Measurements from ENCODE around the gene GALNTL6. TPM values are rescaled to one million over a fixed set of nuclear protein-coding genes. Genes with fewer than 3 reads are reported as not detected.

Gene GALNTL6
- total RNA-seq, 4 donors from 2014 or later: 0.82 to 0.95 TPM; not detected in 2

DNA sequence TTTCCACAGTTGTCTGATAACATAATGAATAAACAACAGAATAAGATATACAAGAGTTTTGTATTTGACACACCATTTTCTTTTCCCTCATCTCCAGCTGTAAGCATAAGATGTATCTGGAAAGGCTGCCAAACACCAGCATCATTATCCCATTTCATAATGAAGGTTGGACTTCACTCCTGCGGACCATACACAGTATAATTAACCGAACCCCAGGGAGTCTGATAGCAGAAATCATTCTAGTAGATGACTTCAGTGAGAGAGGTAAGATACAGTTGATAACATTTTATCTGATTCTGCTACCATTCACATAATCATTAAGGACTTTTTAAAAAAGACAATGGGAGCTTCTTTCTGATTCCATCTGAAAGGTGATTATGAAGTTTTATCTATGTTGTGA is 535.2 kb downstream of the GALNTL6 start:
- intact Hi-C loops (cut with DNase I; ENCODE audit: low total_unique reads) (no loop called here), in situ Hi-C loops (cut with MboI; ENCODE audit: low pct_ligation_motif_present in 1 of 4, low pct_unique_long_range_greater_than_20kb in 1 of 4, low sequenced_read_pairs in 3 of 4) (no loop called here)

GRCh38 chr4:172352356-172352755 is 539.2 kb downstream of the GALNTL6 start:
- in situ Hi-C loops (cut with MboI; ENCODE audit: low pct_ligation_motif_present in 1 of 4, low pct_unique_long_range_greater_than_20kb in 1 of 4, low sequenced_read_pairs in 3 of 4): no loop called here

More for the DNA sequence above, 535.2 kb downstream of the GALNTL6 start:
- Histone ChIP-seq H3K36me3 (no peaks in the 10 kb centered on the region), H3K4me1 (no peaks in the 10 kb centered on the region), H3K9me3 (no peaks in the 10 kb centered on the region), H3K27ac (no peak overlapping the region), H3K27me3 (no peaks in the 10 kb centered on the region), H3K4me3 (no peak overlapping the region)
- no peak for TF ChIP-seq POLR2AphosphoS5 (IDR thresholded peaks at IDR 0.05)
- TF ChIP-seq CTCF (IDR thresholded peaks at IDR 0.05): no peak
- no peak for TF ChIP-seq EP300 (IDR thresholded peaks at IDR 0.05; ENCODE audit: low read depth)
- TF ChIP-seq POLR2A (IDR thresholded peaks at IDR 0.05): no peak
- DNase-seq: no peak
- 91% methylated on average over 2 of the region's 2 CpGs; no CpG with 5 or more reads in 1 of the 2 donors for WGBS, 2 donors (ENCODE audit: low coverage in 1 of 2)

GRCh38 chr4:172356016-172356415 is 542.8 kb downstream of the GALNTL6 start:
- 36 to 50% methylated on average over 1 of the region's 1 CpG for WGBS, 2 donors (ENCODE audit: low coverage in 1 of 2)

More at GRCh38 chr4:172352356-172352755, 539.2 kb downstream of the GALNTL6 start:
- WGBS, 2 donors (ENCODE audit: low coverage in 1 of 2): 63 to 64% methylated on average over 1 to 3 of the region's 3 CpGs
- Histone ChIP-seq H3K4me1 (no peaks in the 10 kb centered on the region), H3K36me3 (no peaks in the 10 kb centered on the region), H3K27ac (no peak overlapping the region), H3K4me3 (no peak overlapping the region), H3K27me3 (no peaks in the 10 kb centered on the region), H3K9me3 (no peaks in the 10 kb centered on the region)
- intact Hi-C loops (cut with DNase I; ENCODE audit: low total_unique reads): no loop called here
- TF ChIP-seq EP300 (IDR thresholded peaks at IDR 0.05; ENCODE audit: low read depth): no peak
- TF ChIP-seq CTCF (IDR thresholded peaks at IDR 0.05): no peak
- TF ChIP-seq POLR2A (IDR thresholded peaks at IDR 0.05): no peak
- no peak for TF ChIP-seq POLR2AphosphoS5 (IDR thresholded peaks at IDR 0.05)
- no peak for DNase-seq

GRCh38 chr4:172357006-172357540 is 543.9 kb downstream of the GALNTL6 start:
- H3K4me3 ChIP-seq: no peak overlapping the region
- in situ Hi-C loops (cut with MboI; ENCODE audit: low pct_ligation_motif_present in 1 of 4, low pct_unique_long_range_greater_than_20kb in 1 of 4, low sequenced_read_pairs in 3 of 4): no loop called here
- no peaks in the 10 kb centered on the region for H3K9me3 ChIP-seq
- no peaks in the 10 kb centered on the region for H3K27me3 ChIP-seq
- H3K27ac ChIP-seq: no peak overlapping the region
- no peak for DNase-seq
- TF ChIP-seq CTCF (IDR thresholded peaks at IDR 0.05) (no peak), POLR2AphosphoS5 (IDR thresholded peaks at IDR 0.05) (no peak), EP300 (IDR thresholded peaks at IDR 0.05; ENCODE audit: low read depth) (no peak), POLR2A (IDR thresholded peaks at IDR 0.05) (no peak)
- intact Hi-C loops (cut with DNase I; ENCODE audit: low total_unique reads): no loop called here
- no peaks in the 10 kb centered on the region for H3K4me1 ChIP-seq
- H3K36me3 ChIP-seq: no peaks in the 10 kb centered on the region
- WGBS, 2 donors (ENCODE audit: low coverage in 1 of 2): 44 to 73% methylated on average over 1 to 3 of the region's 3 CpGs

More at GRCh38 chr4:172356016-172356415, 542.8 kb downstream of the GALNTL6 start:
- intact Hi-C loops (cut with DNase I; ENCODE audit: low total_unique reads): no loop called here
- Histone ChIP-seq H3K36me3 (no peaks in the 10 kb centered on the region), H3K4me3 (no peak overlapping the region), H3K4me1 (no peaks in the 10 kb centered on the region), H3K27me3 (no peaks in the 10 kb centered on the region), H3K9me3 (no peaks in the 10 kb centered on the region), H3K27ac (no peak overlapping the region)
- no peak for TF ChIP-seq CTCF (IDR thresholded peaks at IDR 0.05)
- TF ChIP-seq POLR2AphosphoS5 (IDR thresholded peaks at IDR 0.05): peak in 2 of 3 donors; percentile 16 to 43
- in situ Hi-C loops (cut with MboI; ENCODE audit: low pct_ligation_motif_present in 1 of 4, low pct_unique_long_range_greater_than_20kb in 1 of 4, low sequenced_read_pairs in 3 of 4): no loop called here
- DNase-seq: no peak
